Astrocyte of the spinal cord (primary cell): Measurements from ENCODE around the gene DNLZ.

Source experiments
- DNase-seq: peaks from one replicate; pipeline ENCODE4 v3.0.0; 2011; ENCODE audit warnings: low read depth, low spot score
- H3K4me3 ChIP-seq: 2 replicates; pipeline ENCODE4 v1.5.1; 2011; ENCODE audit warnings: low read depth, mild to moderate bottlenecking, low read length, moderate library complexity
- CTCF ChIP-seq: IDR thresholded peaks from 2 replicates; pipeline ENCODE4 v1.5.1; 2012; ENCODE audit warnings: low read depth, mild to moderate bottlenecking, low read length, inconsistent platforms
- in situ Hi-C: cut with HindIII; loops from 2 replicates; pipeline ENCODE4 v1.10.0; 2017; ENCODE audit warnings: low sequenced_read_pairs

Gene DNLZ

DNA sequence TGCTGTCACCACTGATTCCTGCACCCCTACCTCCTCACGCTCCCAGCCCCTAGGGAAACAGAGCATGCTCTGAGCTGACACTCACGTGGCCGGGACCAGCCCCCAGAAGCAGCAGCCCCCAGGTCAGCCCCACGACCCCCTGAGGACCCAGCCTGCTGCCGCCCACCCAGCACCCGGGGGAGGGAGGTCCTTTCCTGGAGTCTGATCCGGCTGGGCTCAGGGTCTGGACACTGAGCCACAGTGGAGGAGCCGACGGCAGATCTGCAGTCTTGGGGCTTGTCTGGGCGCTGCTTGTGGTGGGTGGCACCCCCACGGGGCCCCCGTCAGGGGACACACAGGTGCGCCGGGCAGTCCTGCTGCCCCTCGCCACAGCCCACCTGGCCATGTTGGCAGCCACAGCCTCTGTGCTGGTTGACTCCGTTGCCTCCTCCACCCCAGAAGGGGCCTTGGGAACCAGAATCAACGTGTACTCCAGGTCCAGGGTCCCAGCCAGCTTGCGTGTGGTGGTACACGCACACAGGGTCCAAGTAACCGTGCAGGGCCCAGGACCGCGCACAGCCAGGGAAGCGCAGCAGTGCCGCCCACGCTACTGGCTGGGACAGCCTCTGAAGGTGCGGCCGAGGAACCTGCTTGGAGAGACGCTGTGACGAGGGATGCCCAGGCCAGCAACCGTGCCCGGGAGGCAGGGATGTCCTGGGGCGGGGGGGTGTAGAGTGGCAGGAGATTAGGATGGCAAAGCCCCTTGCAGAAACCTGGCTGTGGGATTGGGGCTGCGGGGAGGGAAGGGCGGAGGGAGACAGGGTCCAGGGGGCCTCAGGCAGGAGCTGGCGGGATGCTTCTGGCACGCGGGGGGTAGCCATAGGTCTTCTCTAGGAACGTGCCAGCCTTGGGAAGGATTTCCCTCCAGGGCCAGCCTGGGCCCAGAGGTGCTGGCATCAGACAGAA lies 3.5 kb downstream of the DNLZ start:
- DNase-seq = no peak
- no peak for TF ChIP-seq CTCF
- in situ Hi-C loops = no loop called here
- H3K4me3 ChIP-seq = no peak overlapping the region

DNA sequence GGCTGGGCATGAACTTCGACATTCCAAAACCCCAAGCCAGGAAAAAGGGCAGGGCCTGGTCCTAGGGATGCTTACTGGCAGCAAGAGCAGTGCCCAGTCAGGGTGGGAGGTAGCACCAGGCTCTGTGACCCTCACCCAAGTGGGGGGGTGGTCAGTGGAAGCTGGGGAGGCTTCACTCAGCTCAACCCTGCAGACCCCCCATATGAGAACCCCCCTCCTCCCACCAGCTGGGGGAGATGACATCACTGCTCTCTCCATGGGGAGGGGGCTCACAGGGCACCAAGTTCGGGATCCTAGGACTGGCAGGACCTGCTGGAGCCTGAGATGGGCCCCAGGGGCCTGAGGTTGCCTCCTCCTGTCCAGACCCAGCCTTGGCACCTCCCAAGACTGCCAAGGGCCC lies 4.7 kb downstream of the DNLZ start:
- H3K4me3 ChIP-seq = no peak overlapping the region
- DNase-seq = no peak
- in situ Hi-C loops = no loop called here
- TF ChIP-seq CTCF = no peak

- no peak for TF ChIP-seq CTCF
- in situ Hi-C loops = no loop called here
- no peak overlapping the region for H3K4me3 ChIP-seq
- DNase-seq = no peak
These were observed 5.5 kb downstream of the DNLZ start for GRCh38 chr9:136358016-136358415.

- TF ChIP-seq CTCF = no peak
- in situ Hi-C loops = no loop called here
- no peak overlapping the region for H3K4me3 ChIP-seq
- DNase-seq = no peak
These were observed 6.3 kb downstream of the DNLZ start for GRCh38 chr9:136357202-136357725.

GRCh38 chr9:136355616-136356557 lies 7.7 kb downstream of the DNLZ start:
- DNase-seq = no peak
- in situ Hi-C loops = no loop called here
- H3K4me3 ChIP-seq = no peak overlapping the region

More at GRCh38 chr9:136355616-136356557, 7.7 kb downstream of the DNLZ start:
- no peak for TF ChIP-seq CTCF
